Measurements from ENCODE around the gene HBG1. TPM values are rescaled to one million over a fixed set of nuclear protein-coding genes. Genes with fewer than 3 reads are reported as not detected.
"Not testable (repeated sequence)": the region's sequence is repeated elsewhere in the genome, so short reads cannot be mapped to it uniquely, and the experiment has no call there.

The HBG1 gene
- not detected for polyA plus RNA-seq (2013, experiment 1 of 4)
- not detected for polyA plus RNA-seq (2013, experiment 2 of 4)
- not detected for polyA plus RNA-seq (2013, experiment 3 of 4)
- not detected for polyA plus RNA-seq (2013, experiment 4 of 4)

GRCh38 chr11:5249807-5250396 is at the start of gene HBG1:
HBG1 (minus strand) TSS chr11:5249857; CDS start chr11:5249804, 53 bp downstream.
- not testable (repeated sequence) for H3K27ac ChIP-seq (ENCODE audit: insufficient read depth, low read depth, low read length, poor library complexity, severe bottlenecking); H3K36me3 ChIP-seq (ENCODE audit: control insufficient read depth, insufficient read depth, low read length); H3K27me3 ChIP-seq (ENCODE audit: control insufficient read depth, insufficient read depth, low read length, poor library complexity, severe bottlenecking); H3K4me3 ChIP-seq (ENCODE audit: insufficient read depth, low read depth, low read length); H3K9me3 ChIP-seq (ENCODE audit: control insufficient read depth, low read length); H3K4me1 ChIP-seq (ENCODE audit: control insufficient read depth, insufficient read depth, low read length)
- WGBS, 2 experiments = 82 to 92% methylated on average over 3 of the region's 9 CpGs

DNA sequence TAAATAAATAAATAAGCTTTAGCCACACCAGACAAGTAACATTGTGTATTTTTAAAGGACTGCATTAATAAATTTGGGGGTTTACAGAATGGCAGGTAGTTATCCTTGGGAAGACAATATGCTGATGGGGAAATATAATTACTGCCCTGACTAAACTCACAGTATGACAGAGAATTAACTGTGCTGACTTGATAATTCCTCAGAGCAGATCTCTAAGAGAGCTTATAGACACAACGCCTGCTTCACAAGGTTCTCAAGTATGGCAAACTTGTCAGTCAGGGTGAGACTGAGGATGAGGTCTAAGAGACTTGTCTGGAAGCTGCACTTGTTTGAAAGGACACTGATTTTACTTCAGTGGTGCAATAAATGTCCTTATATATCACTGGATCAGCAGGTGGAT is 48.8 kb upstream of the HBG1 start:
- Histone ChIP-seq H3K27ac (ENCODE audit: insufficient read depth, low read depth, low read length, poor library complexity, severe bottlenecking) (no peak overlapping the region), H3K4me3 (ENCODE audit: insufficient read depth, low read depth, low read length) (no peak overlapping the region), H3K9me3 (ENCODE audit: control insufficient read depth, low read length) (no peaks in the 10 kb centered on the region), H3K27me3 (ENCODE audit: control insufficient read depth, insufficient read depth, low read length, poor library complexity, severe bottlenecking) (no peaks in the 10 kb centered on the region), H3K36me3 (ENCODE audit: control insufficient read depth, insufficient read depth, low read length) (no peaks in the 10 kb centered on the region), H3K4me1 (ENCODE audit: control insufficient read depth, insufficient read depth, low read length) (no peaks in the 10 kb centered on the region)
- 98 to 100% methylated on average over 1 of the region's 1 CpG for WGBS, 2 experiments

GRCh38 chr11:5297721-5298323 is 48.2 kb upstream of the HBG1 start:
- H3K9me3 ChIP-seq (ENCODE audit: control insufficient read depth, low read length) = no peaks in the 10 kb centered on the region
- no peak overlapping the region for H3K27ac ChIP-seq (ENCODE audit: insufficient read depth, low read depth, low read length, poor library complexity, severe bottlenecking)
- H3K36me3 ChIP-seq (ENCODE audit: control insufficient read depth, insufficient read depth, low read length) = no peaks in the 10 kb centered on the region
- 83 to 87% methylated on average over 3 to 4 of the region's 4 CpGs for WGBS, 2 experiments
- no peaks in the 10 kb centered on the region for H3K27me3 ChIP-seq (ENCODE audit: control insufficient read depth, insufficient read depth, low read length, poor library complexity, severe bottlenecking)
- no peak overlapping the region for H3K4me3 ChIP-seq (ENCODE audit: insufficient read depth, low read depth, low read length)
- no peaks in the 10 kb centered on the region for H3K4me1 ChIP-seq (ENCODE audit: control insufficient read depth, insufficient read depth, low read length)

GRCh38 chr11:5294342-5294995 is 44.8 kb upstream of the HBG1 start:
- H3K27me3 ChIP-seq (ENCODE audit: control insufficient read depth, insufficient read depth, low read length, poor library complexity, severe bottlenecking); H3K36me3 ChIP-seq (ENCODE audit: control insufficient read depth, insufficient read depth, low read length); H3K9me3 ChIP-seq (ENCODE audit: control insufficient read depth, low read length); H3K27ac ChIP-seq (ENCODE audit: insufficient read depth, low read depth, low read length, poor library complexity, severe bottlenecking); H3K4me1 ChIP-seq (ENCODE audit: control insufficient read depth, insufficient read depth, low read length); H3K4me3 ChIP-seq (ENCODE audit: insufficient read depth, low read depth, low read length): not testable (repeated sequence)
- 95 to 96% methylated on average over 41 of the region's 41 CpGs for WGBS, 2 experiments

DNA sequence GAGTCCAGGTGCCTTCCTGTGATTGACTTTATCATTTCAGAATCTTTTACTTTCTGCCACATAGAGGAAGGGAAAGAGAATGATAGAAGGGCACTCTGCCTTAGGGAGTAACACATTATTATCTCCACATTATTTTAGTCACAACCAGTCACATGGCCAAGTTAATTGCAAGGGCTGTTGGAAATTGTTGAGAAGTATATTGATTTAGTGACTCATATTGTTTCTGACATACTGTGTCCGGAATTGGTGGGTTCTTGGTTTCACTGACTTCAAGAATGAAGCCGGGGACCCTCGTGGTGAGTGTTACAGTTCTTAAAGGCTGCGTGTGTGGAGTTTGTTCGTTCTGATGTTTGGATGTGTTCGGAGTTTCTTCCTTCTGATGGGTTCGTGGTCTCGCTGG is 43.4 kb upstream of the HBG1 start:
- 93 to 96% methylated on average over 8 of the region's 8 CpGs for WGBS, 2 experiments
- H3K4me1 ChIP-seq (ENCODE audit: control insufficient read depth, insufficient read depth, low read length) = no peaks in the 10 kb centered on the region

GRCh38 chr11:5291207-5291838 is 41.7 kb upstream of the HBG1 start:
- Histone ChIP-seq H3K4me3 (ENCODE audit: insufficient read depth, low read depth, low read length) (no peak overlapping the region), H3K27me3 (ENCODE audit: control insufficient read depth, insufficient read depth, low read length, poor library complexity, severe bottlenecking) (no peaks in the 10 kb centered on the region), H3K4me1 (ENCODE audit: control insufficient read depth, insufficient read depth, low read length) (no peaks in the 10 kb centered on the region), H3K9me3 (ENCODE audit: control insufficient read depth, low read length) (no peaks in the 10 kb centered on the region), H3K36me3 (ENCODE audit: control insufficient read depth, insufficient read depth, low read length) (no peaks in the 10 kb centered on the region), H3K27ac (ENCODE audit: insufficient read depth, low read depth, low read length, poor library complexity, severe bottlenecking) (no peak overlapping the region)
- WGBS, 2 experiments = 100% methylated on average over 1 of the region's 1 CpG; no CpG with 5 or more reads in 1 of the 2 experiments

More for the DNA sequence above, 43.4 kb upstream of the HBG1 start:
- no peak overlapping the region for H3K27ac ChIP-seq (ENCODE audit: insufficient read depth, low read depth, low read length, poor library complexity, severe bottlenecking)
- no peaks in the 10 kb centered on the region for H3K27me3 ChIP-seq (ENCODE audit: control insufficient read depth, insufficient read depth, low read length, poor library complexity, severe bottlenecking)
- H3K4me3 ChIP-seq (ENCODE audit: insufficient read depth, low read depth, low read length) = no peak overlapping the region
- no peaks in the 10 kb centered on the region for H3K36me3 ChIP-seq (ENCODE audit: control insufficient read depth, insufficient read depth, low read length)
- H3K9me3 ChIP-seq (ENCODE audit: control insufficient read depth, low read length) = no peaks in the 10 kb centered on the region

DNA sequence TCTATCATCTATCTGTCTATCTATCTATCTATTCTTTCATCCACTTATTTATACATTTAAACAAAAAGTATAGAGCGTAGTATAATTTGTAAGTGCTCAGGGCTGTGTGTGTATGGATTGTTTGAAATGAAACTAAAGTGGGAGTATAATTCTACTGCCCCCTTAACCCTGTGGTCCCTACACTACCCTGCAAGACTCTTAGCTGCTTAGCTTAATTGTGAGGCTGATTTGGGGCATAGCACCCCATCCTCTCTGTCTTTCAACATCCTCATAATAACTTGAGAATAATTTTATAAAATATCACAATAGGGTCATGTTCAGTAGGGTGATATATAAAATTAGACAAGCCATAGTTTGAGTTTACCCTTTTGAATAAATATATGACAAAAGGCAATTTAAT is 40.4 kb upstream of the HBG1 start:
- Histone ChIP-seq H3K27me3 (ENCODE audit: control insufficient read depth, insufficient read depth, low read length, poor library complexity, severe bottlenecking) (no peaks in the 10 kb centered on the region), H3K27ac (ENCODE audit: insufficient read depth, low read depth, low read length, poor library complexity, severe bottlenecking) (no peak overlapping the region), H3K4me3 (ENCODE audit: insufficient read depth, low read depth, low read length) (no peak overlapping the region), H3K9me3 (ENCODE audit: control insufficient read depth, low read length) (no peaks in the 10 kb centered on the region), H3K36me3 (ENCODE audit: control insufficient read depth, insufficient read depth, low read length) (no peaks in the 10 kb centered on the region), H3K4me1 (ENCODE audit: control insufficient read depth, insufficient read depth, low read length) (no peaks in the 10 kb centered on the region)
- 100% methylated on average over 1 of the region's 1 CpG; no CpG with 5 or more reads in 1 of the 2 experiments for WGBS, 2 experiments

GRCh38 chr11:5289696-5290095 is 40.0 kb upstream of the HBG1 start:
- Histone ChIP-seq H3K27ac (ENCODE audit: insufficient read depth, low read depth, low read length, poor library complexity, severe bottlenecking) (no peak overlapping the region), H3K4me3 (ENCODE audit: insufficient read depth, low read depth, low read length) (no peak overlapping the region)

DNA sequence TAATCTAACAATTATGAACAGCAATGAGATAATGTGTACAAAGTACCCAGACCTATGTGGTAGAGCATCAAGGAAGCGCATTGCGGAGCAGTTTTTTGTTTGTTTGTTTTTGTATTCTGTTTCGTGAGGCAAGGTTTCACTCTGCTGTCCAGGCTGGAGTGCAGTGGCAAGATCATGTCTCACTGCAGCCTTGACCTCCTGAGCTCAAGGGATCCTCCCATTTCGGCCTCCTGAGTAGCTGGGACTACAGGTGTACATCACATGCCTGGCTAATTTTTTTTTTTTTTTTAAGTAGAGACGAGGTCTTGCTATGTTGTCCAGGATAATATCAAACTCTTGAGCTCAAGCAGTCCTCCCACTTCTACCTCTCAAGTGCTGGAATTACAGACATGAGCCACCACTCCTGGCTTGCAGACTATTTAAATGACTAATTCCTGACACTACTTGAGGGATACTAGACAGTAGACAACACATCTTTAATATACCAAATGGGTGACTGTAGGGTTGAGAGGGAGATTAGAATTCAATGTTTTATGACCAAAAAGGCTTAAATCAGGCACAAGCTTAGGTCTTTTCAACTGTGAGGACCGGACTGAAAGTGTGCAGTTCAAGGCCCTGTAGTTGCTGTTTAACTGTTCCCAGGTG is 39.4 kb upstream of the HBG1 start:
- no peaks in the 10 kb centered on the region for H3K36me3 ChIP-seq (ENCODE audit: control insufficient read depth, insufficient read depth, low read length)
- H3K27ac ChIP-seq (ENCODE audit: insufficient read depth, low read depth, low read length, poor library complexity, severe bottlenecking) = no peak overlapping the region
- no peak overlapping the region for H3K4me3 ChIP-seq (ENCODE audit: insufficient read depth, low read depth, low read length)
- no peaks in the 10 kb centered on the region for H3K27me3 ChIP-seq (ENCODE audit: control insufficient read depth, insufficient read depth, low read length, poor library complexity, severe bottlenecking)
- no peaks in the 10 kb centered on the region for H3K4me1 ChIP-seq (ENCODE audit: control insufficient read depth, insufficient read depth, low read length)
- H3K9me3 ChIP-seq (ENCODE audit: control insufficient read depth, low read length) = no peaks in the 10 kb centered on the region
- 94 to 95% methylated on average over 6 of the region's 6 CpGs for WGBS, 2 experiments

More at GRCh38 chr11:5289696-5290095, 40.0 kb upstream of the HBG1 start:
- no peaks in the 10 kb centered on the region for H3K27me3 ChIP-seq (ENCODE audit: control insufficient read depth, insufficient read depth, low read length, poor library complexity, severe bottlenecking)
- H3K4me1 ChIP-seq (ENCODE audit: control insufficient read depth, insufficient read depth, low read length) = no peaks in the 10 kb centered on the region
- no peaks in the 10 kb centered on the region for H3K9me3 ChIP-seq (ENCODE audit: control insufficient read depth, low read length)
- H3K36me3 ChIP-seq (ENCODE audit: control insufficient read depth, insufficient read depth, low read length) = no peaks in the 10 kb centered on the region

All from ectodermal cell (in vitro differentiated cells).